ENCODE data around the gene ADAMTS17.

The ADAMTS17 gene

GRCh38 chr15:100334905-100335304 is 6.9 kb downstream of the ADAMTS17 start:
- DNase-seq (ENCODE audit: low read depth), result no peak
- no peak overlapping the region for H3K4me3 ChIP-seq (replicated peaks; ENCODE audit: low read depth, low read length)
- TF ChIP-seq, protein P1, sequence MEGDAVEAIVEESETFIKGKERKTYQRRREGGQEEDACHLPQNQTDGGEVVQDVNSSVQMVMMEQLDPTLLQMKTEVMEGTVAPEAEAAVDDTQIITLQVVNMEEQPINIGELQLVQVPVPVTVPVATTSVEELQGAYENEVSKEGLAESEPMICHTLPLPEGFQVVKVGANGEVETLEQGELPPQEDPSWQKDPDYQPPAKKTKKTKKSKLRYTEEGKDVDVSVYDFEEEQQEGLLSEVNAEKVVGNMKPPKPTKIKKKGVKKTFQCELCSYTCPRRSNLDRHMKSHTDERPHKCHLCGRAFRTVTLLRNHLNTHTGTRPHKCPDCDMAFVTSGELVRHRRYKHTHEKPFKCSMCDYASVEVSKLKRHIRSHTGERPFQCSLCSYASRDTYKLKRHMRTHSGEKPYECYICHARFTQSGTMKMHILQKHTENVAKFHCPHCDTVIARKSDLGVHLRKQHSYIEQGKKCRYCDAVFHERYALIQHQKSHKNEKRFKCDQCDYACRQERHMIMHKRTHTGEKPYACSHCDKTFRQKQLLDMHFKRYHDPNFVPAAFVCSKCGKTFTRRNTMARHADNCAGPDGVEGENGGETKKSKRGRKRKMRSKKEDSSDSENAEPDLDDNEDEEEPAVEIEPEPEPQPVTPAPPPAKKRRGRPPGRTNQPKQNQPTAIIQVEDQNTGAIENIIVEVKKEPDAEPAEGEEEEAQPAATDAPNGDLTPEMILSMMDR (IDR thresholded peaks at IDR 0.05; ENCODE audit: low read length, missing control alignments), result no peak

GRCh38 chr15:100334456-100334855 is 7.3 kb downstream of the ADAMTS17 start:
- TF ChIP-seq, protein P1 (IDR thresholded peaks at IDR 0.05; ENCODE audit: low read length, missing control alignments), result no peak
- no peak for DNase-seq (ENCODE audit: low read depth)
- no peak overlapping the region for H3K4me3 ChIP-seq (replicated peaks; ENCODE audit: low read depth, low read length)

DNA sequence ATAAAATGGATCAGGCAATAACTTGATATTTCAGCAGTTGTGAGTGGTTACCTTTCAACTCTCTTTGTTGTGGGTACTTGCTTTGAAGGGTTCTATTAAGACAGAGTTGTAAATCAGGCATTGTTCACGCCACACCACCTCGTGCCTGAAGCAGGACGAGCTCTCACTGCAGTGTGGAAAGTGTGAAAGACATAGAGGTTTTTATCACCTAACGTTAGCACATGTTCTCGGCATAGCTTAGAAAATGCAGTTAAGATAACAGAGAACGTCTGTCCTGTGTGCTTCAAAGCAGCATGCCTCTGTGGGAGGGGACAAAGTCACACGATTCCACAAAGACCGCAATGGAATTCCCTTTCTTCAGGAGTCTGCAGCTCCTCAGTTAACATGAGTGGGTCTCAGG is 7.8 kb downstream of the ADAMTS17 start:
- DNase-seq (ENCODE audit: low read depth), result no peak
- H3K4me3 ChIP-seq (replicated peaks; ENCODE audit: low read depth, low read length), result no peak overlapping the region
- TF ChIP-seq, protein P1 (IDR thresholded peaks at IDR 0.05; ENCODE audit: low read length, missing control alignments), result no peak

DNA sequence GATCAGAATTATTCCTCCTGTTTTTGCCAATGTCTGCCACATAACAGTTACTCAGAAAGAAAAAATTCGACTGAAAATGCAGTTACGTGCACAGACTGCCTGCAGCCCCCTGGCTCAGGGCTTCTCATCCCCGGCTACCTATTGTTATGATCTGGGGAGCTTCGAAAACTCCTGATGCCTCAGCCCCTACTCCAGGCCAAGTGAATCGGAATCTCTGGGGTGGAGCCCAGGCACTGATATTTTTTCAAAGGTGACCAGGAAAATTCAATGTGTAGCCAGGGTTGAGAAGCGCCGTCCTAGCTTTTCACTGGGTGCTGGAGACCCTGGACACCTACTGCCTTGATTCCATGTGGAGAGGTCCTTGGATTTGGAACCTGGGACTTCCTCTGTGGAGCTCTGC is 8.5 kb downstream of the ADAMTS17 start:
- no peak for DNase-seq (ENCODE audit: low read depth)
- no peak overlapping the region for H3K4me3 ChIP-seq (replicated peaks; ENCODE audit: low read depth, low read length)
- TF ChIP-seq, protein P1 (IDR thresholded peaks at IDR 0.05; ENCODE audit: low read length, missing control alignments), result no peak

GRCh38 chr15:100332721-100333120 is 9.1 kb downstream of the ADAMTS17 start:
- H3K4me3 ChIP-seq (replicated peaks; ENCODE audit: low read depth, low read length), result no peak overlapping the region
- TF ChIP-seq, protein P1 (IDR thresholded peaks at IDR 0.05; ENCODE audit: low read length, missing control alignments), result no peak
- DNase-seq (ENCODE audit: low read depth), result no peak

DNA sequence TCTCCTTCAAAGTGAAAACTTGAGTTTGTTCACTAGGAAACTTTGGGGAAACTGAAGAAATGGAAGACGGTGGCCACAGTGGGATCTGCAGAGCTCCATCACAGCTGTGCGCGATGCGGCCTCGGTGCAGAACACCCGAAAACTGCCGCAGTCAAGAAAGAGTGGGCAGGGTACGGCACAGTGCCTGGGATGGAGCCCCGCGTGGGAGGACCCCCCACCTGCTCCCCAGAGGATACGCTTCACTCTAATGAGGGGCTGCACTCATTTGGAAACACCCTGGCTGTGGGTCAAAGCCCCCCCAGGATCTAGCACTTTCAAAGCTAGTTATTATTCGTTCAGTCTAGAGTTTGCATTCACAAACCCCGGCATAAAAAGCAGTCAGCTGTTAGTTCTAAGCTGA is 9.5 kb downstream of the ADAMTS17 start:
- H3K4me3 ChIP-seq (replicated peaks; ENCODE audit: low read depth, low read length), result no peak overlapping the region
- DNase-seq (ENCODE audit: low read depth), result no peak
- TF ChIP-seq, protein P1 (IDR thresholded peaks at IDR 0.05; ENCODE audit: low read length, missing control alignments), result no peak

- TF ChIP-seq, protein P1 (IDR thresholded peaks at IDR 0.05; ENCODE audit: low read length, missing control alignments), result no peak
- no peak overlapping the region for H3K4me3 ChIP-seq (replicated peaks; ENCODE audit: low read depth, low read length)
- no peak for DNase-seq (ENCODE audit: low read depth)
These were observed 11.1 kb downstream of the ADAMTS17 start for GRCh38 chr15:100330629-100331215.
